ENCODE data around the gene SGIP1. TPM values are rescaled to one million over a fixed set of nuclear protein-coding genes. Genes with fewer than 3 reads are reported as not detected.

SGIP1 gene
- total and polyA plus RNA-seq, 2 experiments from 2014 or later, result 2.4 to 6.1 TPM

DNA sequence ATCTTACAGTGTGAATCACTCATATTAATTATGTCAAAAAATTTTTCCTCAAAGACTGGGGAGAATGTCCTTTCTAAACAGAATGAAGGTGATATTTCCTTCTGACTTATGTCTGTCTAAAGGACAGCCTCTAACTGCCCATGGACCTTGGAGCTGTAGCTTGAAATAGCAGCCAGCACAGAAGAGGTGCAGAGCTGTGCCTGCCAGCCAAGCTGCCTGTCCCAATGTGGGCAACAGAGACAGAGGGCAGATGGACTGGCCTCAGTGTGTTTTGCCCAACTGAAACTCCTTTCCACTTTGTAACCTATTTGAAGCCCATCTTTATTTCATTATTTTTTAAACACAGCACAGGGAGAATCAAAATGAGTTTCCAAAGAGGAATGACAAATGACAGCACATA, 120.7 kb downstream of the SGIP1 start:
- DNase-seq (ENCODE audit: low spot score) (no peak), ATAC-seq (no peak)
- Histone ChIP-seq H3K79me2 (replicated peaks; ENCODE audit: insufficient read depth) (no peaks in the 10 kb centered on the region), H3K27me3 (ENCODE audit: insufficient read depth) (no peaks in the 10 kb centered on the region), H4K20me1 (replicated peaks; ENCODE audit: insufficient read depth) (no peaks in the 10 kb centered on the region), H3K27ac (ENCODE audit: low read depth) (no peak overlapping the region), H2AFZ (no peak overlapping the region), H3K4me1 (ENCODE audit: insufficient read depth) (peaks cover 6% of the 10 kb centered on the region; the same call in 1 of the 2 replicates), H3K36me3 (ENCODE audit: insufficient read depth) (no peaks in the 10 kb centered on the region), H3K4me2 (no peak overlapping the region), H3K9me2 (ENCODE audit: insufficient read depth) (no peaks in the 10 kb centered on the region), H3F3A (replicated peaks; ENCODE audit: low read depth) (no peaks in the 10 kb centered on the region), H3K4me3 (no peak overlapping the region)
- peaks cover 2% of the 10 kb centered on the region for H3K27me3 Mint-ChIP-seq (ENCODE audit: insufficient read depth, low read depth, poor library complexity)
- no peaks in the 10 kb centered on the region for H3K9me3 Mint-ChIP-seq
- TF ChIP-seq NANOG (IDR thresholded peaks at IDR 0.05; ENCODE audit: borderline replicate concordance) (no peak), STAT1 (IDR thresholded peaks at IDR 0.05; ENCODE audit: unreplicated experiment) (no peak), JUNB (IDR thresholded peaks at IDR 0.05; ENCODE audit: unreplicated experiment) (no peak), ZNF114 (CRISPR knock-in tag; IDR thresholded peaks at IDR 0.05) (no peak), ZNF331 (CRISPR knock-in tag; IDR thresholded peaks at IDR 0.05; ENCODE audit: low read depth) (no peak), EZH2phosphoT487 (IDR thresholded peaks at IDR 0.05; ENCODE audit: unreplicated experiment) (no peak), CREB1 (CRISPR knock-in tag; IDR thresholded peaks at IDR 0.05; ENCODE audit: low read depth) (no peak), EZH2 (IDR thresholded peaks at IDR 0.05; ENCODE audit: low read depth, unreplicated experiment) (no peak), POLR2AphosphoS5 (IDR thresholded peaks at IDR 0.05; ENCODE audit: low read depth) (no peak)
- TF ChIP-seq, protein P1, sequence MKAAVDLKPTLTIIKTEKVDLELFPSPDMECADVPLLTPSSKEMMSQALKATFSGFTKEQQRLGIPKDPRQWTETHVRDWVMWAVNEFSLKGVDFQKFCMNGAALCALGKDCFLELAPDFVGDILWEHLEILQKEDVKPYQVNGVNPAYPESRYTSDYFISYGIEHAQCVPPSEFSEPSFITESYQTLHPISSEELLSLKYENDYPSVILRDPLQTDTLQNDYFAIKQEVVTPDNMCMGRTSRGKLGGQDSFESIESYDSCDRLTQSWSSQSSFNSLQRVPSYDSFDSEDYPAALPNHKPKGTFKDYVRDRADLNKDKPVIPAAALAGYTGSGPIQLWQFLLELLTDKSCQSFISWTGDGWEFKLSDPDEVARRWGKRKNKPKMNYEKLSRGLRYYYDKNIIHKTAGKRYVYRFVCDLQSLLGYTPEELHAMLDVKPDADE (IDR thresholded peaks at IDR 0.05), result no peak
- TF ChIP-seq, protein P2, sequence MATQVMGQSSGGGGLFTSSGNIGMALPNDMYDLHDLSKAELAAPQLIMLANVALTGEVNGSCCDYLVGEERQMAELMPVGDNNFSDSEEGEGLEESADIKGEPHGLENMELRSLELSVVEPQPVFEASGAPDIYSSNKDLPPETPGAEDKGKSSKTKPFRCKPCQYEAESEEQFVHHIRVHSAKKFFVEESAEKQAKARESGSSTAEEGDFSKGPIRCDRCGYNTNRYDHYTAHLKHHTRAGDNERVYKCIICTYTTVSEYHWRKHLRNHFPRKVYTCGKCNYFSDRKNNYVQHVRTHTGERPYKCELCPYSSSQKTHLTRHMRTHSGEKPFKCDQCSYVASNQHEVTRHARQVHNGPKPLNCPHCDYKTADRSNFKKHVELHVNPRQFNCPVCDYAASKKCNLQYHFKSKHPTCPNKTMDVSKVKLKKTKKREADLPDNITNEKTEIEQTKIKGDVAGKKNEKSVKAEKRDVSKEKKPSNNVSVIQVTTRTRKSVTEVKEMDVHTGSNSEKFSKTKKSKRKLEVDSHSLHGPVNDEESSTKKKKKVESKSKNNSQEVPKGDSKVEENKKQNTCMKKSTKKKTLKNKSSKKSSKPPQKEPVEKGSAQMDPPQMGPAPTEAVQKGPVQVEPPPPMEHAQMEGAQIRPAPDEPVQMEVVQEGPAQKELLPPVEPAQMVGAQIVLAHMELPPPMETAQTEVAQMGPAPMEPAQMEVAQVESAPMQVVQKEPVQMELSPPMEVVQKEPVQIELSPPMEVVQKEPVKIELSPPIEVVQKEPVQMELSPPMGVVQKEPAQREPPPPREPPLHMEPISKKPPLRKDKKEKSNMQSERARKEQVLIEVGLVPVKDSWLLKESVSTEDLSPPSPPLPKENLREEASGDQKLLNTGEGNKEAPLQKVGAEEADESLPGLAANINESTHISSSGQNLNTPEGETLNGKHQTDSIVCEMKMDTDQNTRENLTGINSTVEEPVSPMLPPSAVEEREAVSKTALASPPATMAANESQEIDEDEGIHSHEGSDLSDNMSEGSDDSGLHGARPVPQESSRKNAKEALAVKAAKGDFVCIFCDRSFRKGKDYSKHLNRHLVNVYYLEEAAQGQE (IDR thresholded peaks at IDR 0.05; ENCODE audit: unreplicated experiment), result no peak
- TF ChIP-seq, protein P3, sequence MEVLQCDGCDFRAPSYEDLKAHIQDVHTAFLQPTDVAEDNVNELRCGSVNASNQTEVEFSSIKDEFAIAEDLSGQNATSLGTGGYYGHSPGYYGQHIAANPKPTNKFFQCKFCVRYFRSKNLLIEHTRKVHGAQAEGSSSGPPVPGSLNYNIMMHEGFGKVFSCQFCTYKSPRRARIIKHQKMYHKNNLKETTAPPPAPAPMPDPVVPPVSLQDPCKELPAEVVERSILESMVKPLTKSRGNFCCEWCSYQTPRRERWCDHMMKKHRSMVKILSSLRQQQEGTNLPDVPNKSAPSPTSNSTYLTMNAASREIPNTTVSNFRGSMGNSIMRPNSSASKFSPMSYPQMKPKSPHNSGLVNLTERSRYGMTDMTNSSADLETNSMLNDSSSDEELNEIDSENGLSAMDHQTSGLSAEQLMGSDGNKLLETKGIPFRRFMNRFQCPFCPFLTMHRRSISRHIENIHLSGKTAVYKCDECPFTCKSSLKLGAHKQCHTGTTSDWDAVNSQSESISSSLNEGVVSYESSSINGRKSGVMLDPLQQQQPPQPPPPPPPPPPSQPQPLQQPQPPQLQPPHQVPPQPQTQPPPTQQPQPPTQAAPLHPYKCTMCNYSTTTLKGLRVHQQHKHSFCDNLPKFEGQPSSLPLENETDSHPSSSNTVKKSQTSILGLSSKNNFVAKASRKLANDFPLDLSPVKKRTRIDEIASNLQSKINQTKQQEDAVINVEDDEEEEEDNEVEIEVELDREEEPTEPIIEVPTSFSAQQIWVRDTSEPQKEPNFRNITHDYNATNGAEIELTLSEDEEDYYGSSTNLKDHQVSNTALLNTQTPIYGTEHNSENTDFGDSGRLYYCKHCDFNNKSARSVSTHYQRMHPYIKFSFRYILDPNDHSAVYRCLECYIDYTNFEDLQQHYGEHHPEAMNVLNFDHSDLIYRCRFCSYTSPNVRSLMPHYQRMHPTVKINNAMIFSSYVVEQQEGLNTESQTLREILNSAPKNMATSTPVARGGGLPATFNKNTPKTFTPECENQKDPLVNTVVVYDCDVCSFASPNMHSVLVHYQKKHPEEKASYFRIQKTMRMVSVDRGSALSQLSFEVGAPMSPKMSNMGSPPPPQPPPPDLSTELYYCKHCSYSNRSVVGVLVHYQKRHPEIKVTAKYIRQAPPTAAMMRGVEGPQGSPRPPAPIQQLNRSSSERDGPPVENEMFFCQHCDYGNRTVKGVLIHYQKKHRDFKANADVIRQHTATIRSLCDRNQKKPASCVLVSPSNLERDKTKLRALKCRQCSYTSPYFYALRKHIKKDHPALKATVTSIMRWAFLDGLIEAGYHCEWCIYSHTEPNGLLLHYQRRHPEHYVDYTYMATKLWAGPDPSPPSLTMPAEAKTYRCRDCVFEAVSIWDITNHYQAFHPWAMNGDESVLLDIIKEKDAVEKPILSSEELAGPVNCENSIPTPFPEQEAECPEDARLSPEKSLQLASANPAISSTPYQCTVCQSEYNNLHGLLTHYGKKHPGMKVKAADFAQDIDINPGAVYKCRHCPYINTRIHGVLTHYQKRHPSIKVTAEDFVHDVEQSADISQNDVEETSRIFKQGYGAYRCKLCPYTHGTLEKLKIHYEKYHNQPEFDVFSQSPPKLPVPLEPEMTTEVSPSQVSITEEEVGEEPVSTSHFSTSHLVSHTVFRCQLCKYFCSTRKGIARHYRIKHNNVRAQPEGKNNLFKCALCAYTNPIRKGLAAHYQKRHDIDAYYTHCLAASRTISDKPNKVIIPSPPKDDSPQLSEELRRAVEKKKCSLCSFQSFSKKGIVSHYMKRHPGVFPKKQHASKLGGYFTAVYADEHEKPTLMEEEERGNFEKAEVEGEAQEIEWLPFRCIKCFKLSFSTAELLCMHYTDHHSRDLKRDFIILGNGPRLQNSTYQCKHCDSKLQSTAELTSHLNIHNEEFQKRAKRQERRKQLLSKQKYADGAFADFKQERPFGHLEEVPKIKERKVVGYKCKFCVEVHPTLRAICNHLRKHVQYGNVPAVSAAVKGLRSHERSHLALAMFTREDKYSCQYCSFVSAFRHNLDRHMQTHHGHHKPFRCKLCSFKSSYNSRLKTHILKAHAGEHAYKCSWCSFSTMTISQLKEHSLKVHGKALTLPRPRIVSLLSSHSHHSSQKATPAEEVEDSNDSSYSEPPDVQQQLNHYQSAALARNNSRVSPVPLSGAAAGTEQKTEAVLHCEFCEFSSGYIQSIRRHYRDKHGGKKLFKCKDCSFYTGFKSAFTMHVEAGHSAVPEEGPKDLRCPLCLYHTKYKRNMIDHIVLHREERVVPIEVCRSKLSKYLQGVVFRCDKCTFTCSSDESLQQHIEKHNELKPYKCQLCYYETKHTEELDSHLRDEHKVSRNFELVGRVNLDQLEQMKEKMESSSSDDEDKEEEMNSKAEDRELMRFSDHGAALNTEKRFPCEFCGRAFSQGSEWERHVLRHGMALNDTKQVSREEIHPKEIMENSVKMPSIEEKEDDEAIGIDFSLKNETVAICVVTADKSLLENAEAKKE (CRISPR knock-in tag; IDR thresholded peaks at IDR 0.05), result no peak
- TF ChIP-seq, protein P4, sequence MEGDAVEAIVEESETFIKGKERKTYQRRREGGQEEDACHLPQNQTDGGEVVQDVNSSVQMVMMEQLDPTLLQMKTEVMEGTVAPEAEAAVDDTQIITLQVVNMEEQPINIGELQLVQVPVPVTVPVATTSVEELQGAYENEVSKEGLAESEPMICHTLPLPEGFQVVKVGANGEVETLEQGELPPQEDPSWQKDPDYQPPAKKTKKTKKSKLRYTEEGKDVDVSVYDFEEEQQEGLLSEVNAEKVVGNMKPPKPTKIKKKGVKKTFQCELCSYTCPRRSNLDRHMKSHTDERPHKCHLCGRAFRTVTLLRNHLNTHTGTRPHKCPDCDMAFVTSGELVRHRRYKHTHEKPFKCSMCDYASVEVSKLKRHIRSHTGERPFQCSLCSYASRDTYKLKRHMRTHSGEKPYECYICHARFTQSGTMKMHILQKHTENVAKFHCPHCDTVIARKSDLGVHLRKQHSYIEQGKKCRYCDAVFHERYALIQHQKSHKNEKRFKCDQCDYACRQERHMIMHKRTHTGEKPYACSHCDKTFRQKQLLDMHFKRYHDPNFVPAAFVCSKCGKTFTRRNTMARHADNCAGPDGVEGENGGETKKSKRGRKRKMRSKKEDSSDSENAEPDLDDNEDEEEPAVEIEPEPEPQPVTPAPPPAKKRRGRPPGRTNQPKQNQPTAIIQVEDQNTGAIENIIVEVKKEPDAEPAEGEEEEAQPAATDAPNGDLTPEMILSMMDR (conservative IDR thresholded peaks at IDR 0.05; ENCODE audit: low read depth in 2 of 2), result no peak
- H3K27ac Mint-ChIP-seq, result no peak overlapping the region
- H3K36me3 Mint-ChIP-seq (ENCODE audit: low read depth), result no peaks in the 10 kb centered on the region
- no peak overlapping the region for H3K4me3 Mint-ChIP-seq
- peaks cover 15% of the 10 kb centered on the region for H3K4me1 Mint-ChIP-seq

Measured in GM23338 (cell line).